ENCODE measurements around the gene IGSF21.

- TF ChIP-seq CTCF (IDR thresholded peaks at IDR 0.05) (no peak), EZH2 (IDR thresholded peaks at IDR 0.05; ENCODE audit: borderline replicate concordance, insufficient read depth, low read depth, low read length, poor library complexity, severe bottlenecking) (no peak)
These were observed 84.6 kb downstream of the IGSF21 start for GRCh38 chr1:18192182-18192581.
